ENCODE measurements around the gene MAG. TPM values are rescaled to one million over a fixed set of nuclear protein-coding genes. Genes with fewer than 3 reads are reported as not detected.

MAG gene
- total and polyA plus RNA-seq, 2 of the 13 experiments (the other 11 are each of a cell fraction or from before 2014, with no cell fraction given): 0.20 to 1.3 TPM

GRCh38 chr19:35309481-35310279 lies 17.7 kb downstream of the MAG start (continued):
- peak; percentile 20 for TF ChIP-seq HNRNPLL (IDR thresholded peaks at IDR 0.05; ENCODE audit: low read depth, low read length, poor library complexity, severe bottlenecking)
- peak; percentile 84 for TF ChIP-seq FOXO1 (CRISPR knock-in tag; IDR thresholded peaks at IDR 0.05)
- TF ChIP-seq GATAD2A (CRISPR knock-in tag; IDR thresholded peaks at IDR 0.05): peak; percentile 87
- TF ChIP-seq RXRB (CRISPR knock-in tag; IDR thresholded peaks at IDR 0.05; ENCODE audit: borderline replicate concordance): peak; percentile 97
- TF ChIP-seq DPF2 (CRISPR knock-in tag; IDR thresholded peaks at IDR 0.05; ENCODE audit: borderline replicate concordance, low read depth): 0 out of 2 replicates have a peak, but pooled peaks have one; percentile 43
- no peak for TF ChIP-seq ETV6 (CRISPR knock-in tag; conservative IDR thresholded peaks at IDR 0.05)
- TF ChIP-seq CEBPG (CRISPR knock-in tag; IDR thresholded peaks at IDR 0.05): peak; percentile 51
- no peak for TF ChIP-seq NFKB2 (CRISPR knock-in tag; IDR thresholded peaks at IDR 0.05; ENCODE audit: borderline replicate concordance)
- peak; percentile 85; the same call in 1 of the 2 replicates for TF ChIP-seq ZHX1 (CRISPR knock-in tag; IDR thresholded peaks at IDR 0.05; ENCODE audit: low read depth)
- TF ChIP-seq ZBTB4 (CRISPR knock-in tag; IDR thresholded peaks at IDR 0.05; ENCODE audit: borderline replicate concordance): 0 out of 2 replicates have a peak, but pooled peaks have one; percentile 86
- TF ChIP-seq, protein P1, sequence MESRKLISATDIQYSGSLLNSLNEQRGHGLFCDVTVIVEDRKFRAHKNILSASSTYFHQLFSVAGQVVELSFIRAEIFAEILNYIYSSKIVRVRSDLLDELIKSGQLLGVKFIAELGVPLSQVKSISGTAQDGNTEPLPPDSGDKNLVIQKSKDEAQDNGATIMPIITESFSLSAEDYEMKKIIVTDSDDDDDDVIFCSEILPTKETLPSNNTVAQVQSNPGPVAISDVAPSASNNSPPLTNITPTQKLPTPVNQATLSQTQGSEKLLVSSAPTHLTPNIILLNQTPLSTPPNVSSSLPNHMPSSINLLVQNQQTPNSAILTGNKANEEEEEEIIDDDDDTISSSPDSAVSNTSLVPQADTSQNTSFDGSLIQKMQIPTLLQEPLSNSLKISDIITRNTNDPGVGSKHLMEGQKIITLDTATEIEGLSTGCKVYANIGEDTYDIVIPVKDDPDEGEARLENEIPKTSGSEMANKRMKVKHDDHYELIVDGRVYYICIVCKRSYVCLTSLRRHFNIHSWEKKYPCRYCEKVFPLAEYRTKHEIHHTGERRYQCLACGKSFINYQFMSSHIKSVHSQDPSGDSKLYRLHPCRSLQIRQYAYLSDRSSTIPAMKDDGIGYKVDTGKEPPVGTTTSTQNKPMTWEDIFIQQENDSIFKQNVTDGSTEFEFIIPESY (CRISPR knock-in tag; IDR thresholded peaks at IDR 0.05): peak; percentile 95
- peak; percentile 81; the same call in 1 of the 2 replicates for TF ChIP-seq ZNF614 (CRISPR knock-in tag; IDR thresholded peaks at IDR 0.05; ENCODE audit: borderline replicate concordance)
- no peak for TF ChIP-seq ZNF33A (CRISPR knock-in tag; IDR thresholded peaks at IDR 0.05; ENCODE audit: borderline replicate concordance)
- TF ChIP-seq ZBTB38 (CRISPR knock-in tag; IDR thresholded peaks at IDR 0.05): peak; percentile 82
- TF ChIP-seq HNF1A (IDR thresholded peaks at IDR 0.05; ENCODE audit: low read depth): no peak
- peak; percentile 58; the same call in 1 of the 2 replicates for TF ChIP-seq HNF1A (CRISPR knock-in tag; IDR thresholded peaks at IDR 0.05; ENCODE audit: borderline replicate concordance)
